Mesenchymal stem cell (in vitro differentiated cells and primary cell): ENCODE results near the gene DAB1.

Source experiments
- DNase-seq: peaks from one replicate; pipeline ENCODE4 v3.0.0-alpha.2; 2013
- H2AFZ ChIP-seq: one replicate; pipeline ENCODE4 v1.6.1; 2013; ENCODE audit warnings: low read depth, mild to moderate bottlenecking, control low read depth, inconsistent platforms, low read length, moderate library complexity
- H2AK5ac ChIP-seq: 2 replicates; pipeline ENCODE4 v1.6.1; 2013; ENCODE audit warnings: low read length, moderate library complexity, mild to moderate bottlenecking, inconsistent platforms; ENCODE audit not compliant: severe bottlenecking
- H2BK120ac ChIP-seq: one replicate; pipeline ENCODE4 v1.6.1; 2013; ENCODE audit warnings: low read depth, mild to moderate bottlenecking, inconsistent platforms, low read length, moderate library complexity
- H2BK12ac ChIP-seq, 2 experiments: one replicate each; pipeline ENCODE4 v1.6.1; 2013; ENCODE audit warnings: inconsistent platforms in 2 of 2, low read length in 2 of 2, mild to moderate bottlenecking in 2 of 2, moderate library complexity in 2 of 2, control low read depth in 1 of 2
- H2BK15ac ChIP-seq: one replicate; pipeline ENCODE4 v1.6.1; 2013; ENCODE audit warnings: mild to moderate bottlenecking, low read depth, inconsistent platforms; ENCODE audit not compliant: poor library complexity, severe bottlenecking
- H2BK5ac ChIP-seq: 2 replicates; pipeline ENCODE4 v1.6.1; 2013; ENCODE audit warnings: low read depth, mild to moderate bottlenecking, low read length, control low read depth, inconsistent platforms; ENCODE audit not compliant: poor library complexity, severe bottlenecking
- H3K14ac ChIP-seq, 2 experiments: one replicate each; pipeline ENCODE4 v1.6.1; 2013; ENCODE audit warnings: inconsistent platforms in 2 of 2, low read length in 2 of 2, control low read depth in 1 of 2, mild to moderate bottlenecking in 1 of 2, moderate library complexity in 1 of 2
- H3K18ac ChIP-seq, 2 experiments: one replicate each; pipeline ENCODE4 v1.6.1; 2013; ENCODE audit warnings: inconsistent platforms in 2 of 2, low read length in 2 of 2, control low read depth in 1 of 2, low read depth in 1 of 2, mild to moderate bottlenecking in 1 of 2
- H3K23ac ChIP-seq, 2 experiments: one replicate each; pipeline ENCODE4 v1.6.1; 2013; ENCODE audit warnings: inconsistent platforms in 2 of 2, low read length in 2 of 2, mild to moderate bottlenecking in 2 of 2, moderate library complexity in 2 of 2, control low read depth in 1 of 2
- H3K27ac ChIP-seq: 2 replicates; pipeline ENCODE4 v1.5.1; 2013; ENCODE audit warnings: mild to moderate bottlenecking, moderate library complexity, low read length, control low read depth, inconsistent platforms; ENCODE audit not compliant: poor library complexity, severe bottlenecking
- H3K27me3 ChIP-seq, 2 experiments: 2 replicates each; pipeline versions ENCODE4 v1.6.1 to v1.7.0; 2013; ENCODE audit warnings: low read length in 2 of 2, mild to moderate bottlenecking in 2 of 2, moderate library complexity in 2 of 2, control low read depth in 1 of 2, inconsistent platforms in 1 of 2; ENCODE audit not compliant: control insufficient read depth in 1 of 2, insufficient read depth in 1 of 2
- H3K36me3 ChIP-seq, 2 experiments: 2 replicates each; pipeline versions ENCODE4 v1.6.1 to v1.7.0; 2013; ENCODE audit warnings: low read length in 2 of 2, control low read depth in 1 of 2, inconsistent platforms in 1 of 2, low read depth in 1 of 2, mild to moderate bottlenecking in 1 of 2; ENCODE audit not compliant: insufficient read depth in 2 of 2, control insufficient read depth in 1 of 2
- H3K4ac ChIP-seq, 2 experiments: one replicate each; pipeline ENCODE4 v1.6.1; 2013; ENCODE audit warnings: inconsistent platforms in 2 of 2, low read length in 2 of 2, mild to moderate bottlenecking in 2 of 2, moderate library complexity in 2 of 2, control low read depth in 1 of 2, low read depth in 1 of 2
- H3K4me1 ChIP-seq: 2 replicates; pipeline ENCODE4 v1.6.1; 2013; ENCODE audit warnings: low read depth, low read length, control low read depth; ENCODE audit not compliant: control insufficient read depth, insufficient read depth
- H3K4me2 ChIP-seq: 2 replicates; pipeline ENCODE4 v1.6.1; 2013; ENCODE audit warnings: low read length, mild to moderate bottlenecking, inconsistent platforms; ENCODE audit not compliant: poor library complexity, severe bottlenecking
- H3K4me3 ChIP-seq, 2 experiments: 2 replicates each; pipeline versions ENCODE4 v1.5.1 to v1.7.0; 2013; ENCODE audit warnings: low read length in 2 of 2, mild to moderate bottlenecking in 2 of 2, control low read depth in 1 of 2, low read depth in 1 of 2; ENCODE audit not compliant: insufficient read depth in 1 of 2
- H3K79me1 ChIP-seq: replicated peaks from 2 replicates; pipeline ENCODE4 v1.6.1; 2013; ENCODE audit warnings: mild to moderate bottlenecking, control low read depth, low read length, inconsistent platforms; ENCODE audit not compliant: poor library complexity, severe bottlenecking
- H3K9ac ChIP-seq: 2 replicates; pipeline ENCODE4 v1.7.0; 2013; ENCODE audit warnings: mild to moderate bottlenecking, low read length, moderate library complexity
- H3K9me3 ChIP-seq: 2 replicates; pipeline ENCODE4 v1.7.0; 2013; ENCODE audit warnings: mild to moderate bottlenecking, low read length; ENCODE audit not compliant: control insufficient read depth
- H4K8ac ChIP-seq: one replicate; pipeline ENCODE4 v1.6.1; 2013; ENCODE audit warnings: inconsistent platforms, mild to moderate bottlenecking, low read length, moderate library complexity
- H4K91ac ChIP-seq: one replicate; pipeline ENCODE4 v1.6.1; 2013; ENCODE audit warnings: mild to moderate bottlenecking, low read length, inconsistent platforms
- WGBS: methylation state at CpG from one replicate; pipeline ENCODE4 v1.1.7; 2013; ENCODE audit warnings: mixed read lengths; 5-methylcytosine and 5-hydroxymethylcytosine counted together

The DAB1 gene

GRCh38 chr1:56952501-56952900 is 471.4 kb downstream of the DAB1 start:
- WGBS, result 83% methylated on average over 7 of the region's 8 CpGs
- H2BK120ac ChIP-seq, result no peak overlapping the region

DNA sequence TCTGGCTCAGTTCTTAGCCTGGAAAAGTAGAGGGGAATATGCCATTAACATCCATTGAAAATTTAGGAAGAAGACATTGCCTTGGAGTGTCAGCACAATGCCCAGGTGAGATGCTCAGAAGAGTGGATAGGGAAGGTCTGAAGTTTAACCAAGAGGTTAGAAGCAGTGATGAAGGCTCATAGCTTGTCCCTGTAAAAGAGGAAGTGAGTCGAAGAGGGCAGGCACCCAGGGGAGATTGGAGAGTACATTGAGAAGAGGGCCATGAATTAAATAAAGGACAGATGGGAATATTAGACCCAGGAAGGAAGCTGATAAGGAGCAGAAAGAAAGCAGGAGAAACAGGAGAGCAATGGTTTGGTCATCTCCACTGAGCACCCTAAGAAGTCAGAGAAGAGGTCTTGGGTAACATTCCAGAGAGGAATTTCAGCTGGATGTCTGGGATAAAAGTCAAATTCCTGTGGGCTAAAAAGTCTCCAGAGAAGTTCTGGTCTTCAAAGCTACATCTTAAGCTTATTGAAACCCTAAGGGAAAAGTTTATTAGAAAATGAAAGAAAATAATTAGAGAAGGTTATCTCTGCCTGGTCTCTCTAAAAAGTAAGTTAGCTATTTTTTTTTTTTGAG is 475.3 kb downstream of the DAB1 start:
- H3K4ac ChIP-seq, result no peak overlapping the region
- H2BK12ac ChIP-seq, result no peak overlapping the region
- no peaks in the 10 kb centered on the region for H3K79me1 ChIP-seq
- no peak overlapping the region for H3K4me3 ChIP-seq
- no peak overlapping the region for H2AK5ac ChIP-seq
- H3K27me3 ChIP-seq, result no peaks in the 10 kb centered on the region
- no peak overlapping the region for H4K91ac ChIP-seq
- no peaks in the 10 kb centered on the region for H3K4me1 ChIP-seq
- no peak overlapping the region for H3K27ac ChIP-seq
- no peaks in the 10 kb centered on the region for H3K36me3 ChIP-seq
- WGBS, result 81% methylated on average over 1 of the region's 1 CpG
- no peak overlapping the region for H2BK15ac ChIP-seq
- H2BK120ac ChIP-seq, result no peak overlapping the region
- H4K8ac ChIP-seq, result no peak overlapping the region
- H2BK5ac ChIP-seq, result no peak overlapping the region
- H3K4me2 ChIP-seq, result no peak overlapping the region
- H2AFZ ChIP-seq, result no peak overlapping the region
- H3K18ac ChIP-seq, result no peak overlapping the region
- DNase-seq, result no peak
- H3K9me3 ChIP-seq, result no peaks in the 10 kb centered on the region
- H3K23ac ChIP-seq, result no peak overlapping the region
- H3K9ac ChIP-seq, result no peak overlapping the region
- H3K14ac ChIP-seq, result no peak overlapping the region

More at GRCh38 chr1:56952501-56952900, 471.4 kb downstream of the DAB1 start:
- Histone ChIP-seq H3K14ac (no peak overlapping the region), H3K79me1 (no peaks in the 10 kb centered on the region), H2AFZ (no peak overlapping the region), H3K36me3 (no peaks in the 10 kb centered on the region), H3K9me3 (no peaks in the 10 kb centered on the region), H4K91ac (no peak overlapping the region), H3K27me3 (no peaks in the 10 kb centered on the region), H2BK12ac (no peak overlapping the region), H3K18ac (no peak overlapping the region), H3K4me1 (no peaks in the 10 kb centered on the region), H3K4ac (no peak overlapping the region), H3K4me2 (no peak overlapping the region), H2BK15ac (no peak overlapping the region), H2BK5ac (no peak overlapping the region), H3K23ac (no peak overlapping the region), H3K4me3 (no peak overlapping the region), H3K27ac (no peak overlapping the region), H2AK5ac (no peak overlapping the region), H4K8ac (no peak overlapping the region), H3K9ac (no peak overlapping the region)
- no peak for DNase-seq
